Hematopoietic multipotent progenitor cell treated with erythropoietin and hydrocortisone succinate and interleukin-3 and kit ligand, for 15 days (in vitro differentiated cells): ENCODE measurements around the gene PRSS35.
"Not testable (repeated sequence)": the region's sequence is repeated elsewhere in the genome, so short reads cannot be mapped to it uniquely, and the experiment has no call there.

ENCODE experiments used
- DNase-seq: peaks from one replicate; pipeline ENCODE4 v3.0.0-alpha.2; 2015; ENCODE audit warnings: low spot score

The PRSS35 gene

GRCh38 chr6:83517500-83517899 lies 5.2 kb downstream of the PRSS35 start:
- no peak for DNase-seq

- no peak for DNase-seq
These were observed 6.6 kb downstream of the PRSS35 start for GRCh38 chr6:83518816-83519480.

GRCh38 chr6:83536034-83536646 lies 23.8 kb downstream of the PRSS35 start:
- peak; percentile 57 for DNase-seq

DNA sequence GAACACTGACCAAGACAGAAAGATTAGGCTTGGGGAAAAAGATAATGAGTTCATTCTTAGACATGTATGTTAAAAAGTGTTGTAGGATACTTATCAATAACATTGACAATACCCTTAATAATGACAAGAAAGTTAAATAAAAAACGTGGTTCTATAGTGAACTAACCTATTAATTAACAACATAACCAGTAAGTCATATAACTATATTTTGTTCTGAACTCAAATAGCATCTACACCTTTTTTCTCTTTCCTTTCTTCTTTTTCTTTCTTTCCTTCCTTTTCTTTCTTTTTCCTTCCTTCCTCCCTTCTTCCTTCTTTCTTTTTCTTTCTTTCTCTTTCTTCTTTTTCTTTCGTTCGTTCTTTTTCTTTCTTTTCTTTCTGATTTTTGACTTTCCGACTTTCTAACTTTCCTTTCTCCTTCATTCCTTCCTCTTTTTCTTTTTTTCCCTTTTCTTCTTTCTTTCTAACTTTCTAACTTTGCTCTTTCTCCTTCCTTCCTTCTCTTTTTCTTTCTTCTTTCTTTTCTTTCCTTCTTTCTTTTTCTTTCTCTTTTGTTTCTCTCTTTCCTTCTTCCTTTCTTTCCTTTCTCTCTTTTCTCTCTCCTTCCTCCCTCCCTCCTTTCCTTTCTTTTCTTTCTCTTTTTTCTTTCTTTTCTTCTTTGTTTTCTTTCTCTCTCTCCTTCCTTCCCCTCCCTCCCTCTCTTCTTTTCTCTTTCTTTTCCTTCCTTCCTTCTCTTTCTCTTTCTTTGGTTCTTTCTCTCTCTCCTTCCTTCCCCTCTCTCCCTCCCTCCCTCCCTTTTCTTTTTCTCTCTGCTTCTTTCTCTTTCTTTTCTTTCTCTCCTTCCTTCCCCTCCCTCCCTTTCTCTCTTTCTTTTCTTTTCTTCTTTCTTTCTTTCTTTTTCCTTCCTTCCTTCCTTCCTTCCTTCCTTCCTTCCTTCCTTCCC lies 24.6 kb downstream of the PRSS35 start:
- no peak for DNase-seq

- no peak for DNase-seq
These were observed 27.3 kb downstream of the PRSS35 start for GRCh38 chr6:83539678-83540077.

DNA sequence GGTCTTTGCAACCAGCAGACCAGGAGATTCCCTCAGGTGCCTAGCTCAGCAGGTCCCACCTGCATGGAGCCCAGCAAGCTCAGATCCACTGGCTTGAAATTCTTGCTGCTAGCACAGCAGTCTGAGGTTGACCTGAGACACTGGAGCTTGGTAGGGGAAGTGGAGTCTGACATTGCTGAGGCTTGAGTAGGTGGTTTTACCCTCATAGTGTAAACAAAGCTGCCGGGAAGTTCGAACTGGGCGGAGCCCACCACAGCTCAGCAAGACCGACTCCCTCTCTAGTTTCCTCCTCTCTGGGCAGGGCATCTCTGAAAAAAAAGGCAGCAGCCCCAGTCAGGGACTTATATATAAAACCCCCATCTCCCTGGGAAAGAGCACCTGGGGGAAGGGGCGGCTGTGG lies 34.3 kb downstream of the PRSS35 start:
- DNase-seq = no peak

GRCh38 chr6:83550482-83550881 lies 38.1 kb downstream of the PRSS35 start:
- DNase-seq = not testable (repeated sequence)

- not testable (repeated sequence) for DNase-seq
These were observed 39.4 kb downstream of the PRSS35 start for GRCh38 chr6:83551748-83552147.

DNA sequence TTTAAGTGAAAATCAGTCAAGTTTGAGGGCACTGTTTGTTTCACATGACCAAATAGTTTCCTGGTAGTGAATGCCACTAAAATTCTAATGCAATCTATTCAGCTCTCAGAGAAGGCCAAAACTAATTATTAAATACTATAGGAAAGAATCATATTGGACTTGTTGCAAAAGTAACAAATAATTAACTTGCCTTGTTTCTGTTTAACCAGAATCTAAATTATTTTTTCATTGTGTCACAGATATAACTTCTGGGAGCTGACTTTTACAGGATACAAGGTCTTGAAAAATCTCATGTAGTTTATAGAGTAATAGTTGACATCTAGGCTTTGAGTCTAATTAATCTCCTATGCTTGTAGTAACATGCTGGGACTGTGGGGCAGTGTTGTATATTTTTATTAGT lies 44.5 kb downstream of the PRSS35 start:
- DNase-seq = no peak

DNA sequence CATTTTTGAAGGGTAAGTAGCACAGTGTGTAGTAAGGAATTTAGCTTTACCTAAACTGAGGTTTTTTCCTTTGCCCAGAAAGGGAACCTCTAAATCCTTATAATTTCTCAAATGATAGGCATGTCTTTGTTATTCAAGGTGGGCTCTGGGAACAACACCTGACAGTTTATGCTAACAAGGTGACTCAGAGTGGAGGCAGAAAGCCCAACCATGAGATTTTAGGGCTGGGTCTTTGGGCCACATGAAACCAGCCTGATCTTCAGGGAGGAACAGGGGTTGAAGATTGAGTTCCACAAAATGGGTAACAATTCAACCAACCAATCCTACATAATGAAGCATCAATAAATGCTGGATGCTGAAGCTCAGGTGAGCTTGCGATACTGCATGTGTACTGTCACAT lies 46.6 kb downstream of the PRSS35 start:
- no peak for DNase-seq

- not testable (repeated sequence) for DNase-seq
These were observed 59.4 kb downstream of the PRSS35 start for GRCh38 chr6:83571663-83572185.

GRCh38 chr6:83574783-83575182 lies 62.4 kb downstream of the PRSS35 start:
- DNase-seq = no peak
